ENCODE results near the gene PRLHR.

Gene PRLHR

GRCh38 chr10:118573512-118573911, 21.9 kb downstream of the PRLHR start:
- TF ChIP-seq TCF4 (CRISPR knock-in tag; IDR thresholded peaks at IDR 0.05; ENCODE audit: borderline replicate concordance) (no peak), OSR1 (CRISPR knock-in tag; IDR thresholded peaks at IDR 0.05) (no peak), TSHZ2 (CRISPR knock-in tag; IDR thresholded peaks at IDR 0.05) (no peak), ISL1 (CRISPR knock-in tag; IDR thresholded peaks at IDR 0.05) (no peak), ARNTL (CRISPR knock-in tag; IDR thresholded peaks at IDR 0.05; ENCODE audit: borderline replicate concordance, low read depth) (no peak), TOX (CRISPR knock-in tag; IDR thresholded peaks at IDR 0.05; ENCODE audit: borderline replicate concordance) (no peak), PPARA (CRISPR knock-in tag; IDR thresholded peaks at IDR 0.05; ENCODE audit: borderline replicate concordance) (no peak), ZNF70 (CRISPR knock-in tag; IDR thresholded peaks at IDR 0.05) (no peak), ZC3H10 (CRISPR knock-in tag; IDR thresholded peaks at IDR 0.05) (no peak), ZNF8 (CRISPR knock-in tag; IDR thresholded peaks at IDR 0.05) (no peak), ESRRG (CRISPR knock-in tag; IDR thresholded peaks at IDR 0.05) (no peak), CSDC2 (CRISPR knock-in tag; IDR thresholded peaks at IDR 0.05) (no peak), ZFP30 (CRISPR knock-in tag; IDR thresholded peaks at IDR 0.05) (no peak), CSRNP3 (CRISPR knock-in tag; IDR thresholded peaks at IDR 0.05) (no peak), BACH2 (CRISPR knock-in tag; IDR thresholded peaks at IDR 0.05; ENCODE audit: borderline replicate concordance) (no peak), POU6F1 (CRISPR knock-in tag; IDR thresholded peaks at IDR 0.05; ENCODE audit: borderline replicate concordance, low read depth) (no peak), ZNF565 (CRISPR knock-in tag; conservative IDR thresholded peaks at IDR 0.05; ENCODE audit: low read depth) (no peak), CREB5 (CRISPR knock-in tag; IDR thresholded peaks at IDR 0.05; ENCODE audit: low read depth) (no peak)
- ATAC-seq, result no peak

GRCh38 chr10:118572256-118573041, 23.0 kb downstream of the PRLHR start:
- TF ChIP-seq ZFP30 (CRISPR knock-in tag; IDR thresholded peaks at IDR 0.05) (no peak), CSRNP3 (CRISPR knock-in tag; IDR thresholded peaks at IDR 0.05) (no peak), ESRRG (CRISPR knock-in tag; IDR thresholded peaks at IDR 0.05) (no peak), OSR1 (CRISPR knock-in tag; IDR thresholded peaks at IDR 0.05) (no peak), PPARA (CRISPR knock-in tag; IDR thresholded peaks at IDR 0.05; ENCODE audit: borderline replicate concordance) (no peak), POU6F1 (CRISPR knock-in tag; IDR thresholded peaks at IDR 0.05; ENCODE audit: borderline replicate concordance, low read depth) (no peak), TOX (CRISPR knock-in tag; IDR thresholded peaks at IDR 0.05; ENCODE audit: borderline replicate concordance) (no peak), GLIS3 (CRISPR knock-in tag; IDR thresholded peaks at IDR 0.05) (no peak), ZNF70 (CRISPR knock-in tag; IDR thresholded peaks at IDR 0.05) (no peak)
- no peak for ATAC-seq
